Keratinocyte (primary cell): ENCODE results near the gene NBL1. TPM values are rescaled to one million over a fixed set of nuclear protein-coding genes. Genes with fewer than 3 reads are reported as not detected.
"Not testable (repeated sequence)": the region's sequence is repeated elsewhere in the genome, so short reads cannot be mapped to it uniquely, and the experiment has no call there.

Source experiments
- DNase-seq: peaks from one replicate; pipeline ENCODE4 v3.0.0-alpha.2; 2011; ENCODE audit warnings: low read depth, missing footprints, low spot score
- FAIRE-seq: peaks from 2 replicates; lab custom pipeline; 2011; peaks lifted over from hg19 to GRCh38; lab: Jason Lieb, UNC
- H2AFZ ChIP-seq: 2 replicates; pipeline ENCODE4 v1.6.0; 2012; ENCODE audit warnings: low read length, control low read depth, inconsistent platforms; ENCODE audit not compliant: control insufficient read depth
- H3K27ac ChIP-seq: 2 replicates; pipeline ENCODE4 v1.5.1; 2011; ENCODE audit warnings: low read length; ENCODE audit not compliant: control insufficient read depth, insufficient read depth
- H3K27me3 ChIP-seq: 3 replicates; pipeline ENCODE4 v1.6.0; 2011; ENCODE audit warnings: low read length; ENCODE audit not compliant: control insufficient read depth, insufficient read depth; ENCODE audit errors: extremely low read depth
- H3K36me3 ChIP-seq, 2 experiments: 2 replicates in 1 of 2; 3 replicates in 1 of 2; pipeline ENCODE4 v1.5.1; 2011; ENCODE audit warnings: low read length in 2 of 2, mild to moderate bottlenecking in 1 of 2; ENCODE audit not compliant: control insufficient read depth in 2 of 2, insufficient read depth in 2 of 2; ENCODE audit errors: extremely low read depth in 1 of 2
- H3K4me1 ChIP-seq: 3 replicates; pipeline ENCODE4 v1.5.1; 2011; ENCODE audit warnings: low read length; ENCODE audit not compliant: control insufficient read depth, insufficient read depth; ENCODE audit errors: extremely low read depth
- H3K4me2 ChIP-seq: 3 replicates; pipeline ENCODE4 v1.6.0; 2011; ENCODE audit warnings: low read depth, low read length; ENCODE audit not compliant: control insufficient read depth, insufficient read depth; ENCODE audit errors: extremely low read depth
- H3K4me3 ChIP-seq, 3 experiments: fragments of 200-600 bp in 1 of 3; sonication (generic) in 1 of 3; 2 replicates in 2 of 3; 3 replicates in 1 of 3; pipeline ENCODE4 v1.5.1; 2011 to 2016; ENCODE audit warnings: low read length in 3 of 3, mild to moderate bottlenecking in 3 of 3, control low read depth in 2 of 3, inconsistent platforms in 1 of 3, low read depth in 1 of 3, mixed read lengths in 1 of 3, mixed run types in 1 of 3, moderate library complexity in 1 of 3; ENCODE audit not compliant: control insufficient read depth in 2 of 3, insufficient read depth in 2 of 3; ENCODE audit errors: extremely low read depth in 1 of 3
- H3K79me2 ChIP-seq: 2 replicates; pipeline ENCODE4 v1.6.0; 2012; ENCODE audit warnings: low read length; ENCODE audit not compliant: control insufficient read depth, insufficient read depth
- H3K9ac ChIP-seq: 3 replicates; pipeline ENCODE4 v1.6.0; 2011; ENCODE audit warnings: low read length; ENCODE audit not compliant: control insufficient read depth, insufficient read depth; ENCODE audit errors: extremely low read depth
- H3K9me1 ChIP-seq: 3 replicates; pipeline ENCODE4 v1.6.0; 2011; ENCODE audit warnings: low read length; ENCODE audit not compliant: control insufficient read depth, insufficient read depth; ENCODE audit errors: extremely low read depth
- H3K9me3 ChIP-seq: 2 replicates; pipeline ENCODE4 v1.5.1; 2012; ENCODE audit warnings: low read depth, low read length; ENCODE audit not compliant: control insufficient read depth
- H4K20me1 ChIP-seq: 3 replicates; pipeline ENCODE4 v1.6.0; 2011; ENCODE audit warnings: low read length; ENCODE audit not compliant: control insufficient read depth, insufficient read depth; ENCODE audit errors: extremely low read depth
- CTCF ChIP-seq, 3 experiments: IDR thresholded peaks in 1 of 3; conservative IDR thresholded peaks in 1 of 3; optimal IDR thresholded peaks in 1 of 3; 2 replicates in 2 of 3; 3 replicates in 1 of 3; pipeline versions ENCODE3 to v1.5.1; 2011; ENCODE audit warnings: low read length in 3 of 3, mild to moderate bottlenecking in 3 of 3, moderate library complexity in 2 of 3, control low read depth in 1 of 3, inconsistent platforms in 1 of 3; ENCODE audit not compliant: insufficient read depth in 2 of 3; ENCODE audit errors: extremely low read depth in 1 of 3
- EZH2 ChIP-seq: IDR thresholded peaks from one replicate; pipeline ENCODE4 v1.6.1; 2012; ENCODE audit warnings: inconsistent platforms, mild to moderate bottlenecking, low read length, moderate library complexity
- dilution Hi-C: fragments of 300-500 bp; cut with MboI; formaldehyde crosslinking; loops from one replicate; pipeline ENCODE4 v1.7.0; 2020; ENCODE audit warnings: low sequenced_read_pairs; ENCODE audit not compliant: extremely low pct_ligation_motif_present
- polyA plus RNA-seq, 5 experiments: library from polyadenylated mRNA; depleted of rRNA in 3 of 5; stranded (reverse) in 3 of 5; stranded (forward) in 1 of 5; unstranded in 1 of 5; fragments of >200 nt; gene quantifications; 1 replicate in 1 of 5; 2 replicates in 3 of 5; 3 replicates in 1 of 5; pipeline versions ENCODE4 v1.2.1 to v1.2.3, GENCODE V29; 2011 to 2012; ENCODE audit warnings: missing spikeins in 2 of 5, low read depth in 1 of 5, low replicate concordance in 1 of 5

NBL1 gene
- polyA plus RNA-seq, 1 donor (not counting 4 experiments of a cell fraction or from before 2014, with no cell fraction given): 74.5 TPM

- dilution Hi-C loops: loop anchor here (25.0 kb wide), 1 partner anchor 192 kb away; no protein-coding TSS in a partner anchor
Measured at GRCh38 chr1:19628879-19629278, 15.2 kb upstream of the NBL1 start.

GRCh38 chr1:19629357-19629756 lies 14.8 kb upstream of the NBL1 start:
- no peaks in the 10 kb centered on the region for H4K20me1 ChIP-seq
- H3K4me3 ChIP-seq: no peak overlapping the region
- no peak for FAIRE-seq
- no peak overlapping the region for H2AFZ ChIP-seq
- H3K4me1 ChIP-seq: no peaks in the 10 kb centered on the region
- no peak for DNase-seq
- TF ChIP-seq CTCF (optimal IDR thresholded peaks at IDR 0.05 in 1 of 3, IDR thresholded peaks at IDR 0.05 in 1 of 3, conservative IDR thresholded peaks at IDR 0.05 in 1 of 3; ENCODE audit: extremely low read depth in 1 of 3, insufficient read depth in 2 of 3, low read length in 3 of 3): no peak
- no peak for TF ChIP-seq EZH2
- peaks cover 17 to 26% of the 10 kb centered on the region in 2 experiments for H3K36me3 ChIP-seq
- H3K9ac ChIP-seq: no peak overlapping the region
- dilution Hi-C loops: loop anchor here (25.0 kb wide), 1 partner anchor 192 kb away; no protein-coding TSS in a partner anchor
- no peak overlapping the region for H3K27ac ChIP-seq
- no peaks in the 10 kb centered on the region for H3K27me3 ChIP-seq
- H3K9me3 ChIP-seq: no peaks in the 10 kb centered on the region
- no peaks in the 10 kb centered on the region for H3K9me1 ChIP-seq
- no peak overlapping the region for H3K4me2 ChIP-seq
- no peaks in the 10 kb centered on the region for H3K79me2 ChIP-seq

More at GRCh38 chr1:19628879-19629278, 15.2 kb upstream of the NBL1 start:
- H3K4me1 ChIP-seq: no peaks in the 10 kb centered on the region
- H3K4me3 ChIP-seq: no peak overlapping the region
- H3K9me3 ChIP-seq: no peaks in the 10 kb centered on the region
- no peak overlapping the region for H3K4me2 ChIP-seq
- DNase-seq (no peak), FAIRE-seq (no peak)
- no peak for TF ChIP-seq CTCF (optimal IDR thresholded peaks at IDR 0.05 in 1 of 3, IDR thresholded peaks at IDR 0.05 in 1 of 3, conservative IDR thresholded peaks at IDR 0.05 in 1 of 3; ENCODE audit: extremely low read depth in 1 of 3, insufficient read depth in 2 of 3, low read length in 3 of 3)
- no peak for TF ChIP-seq EZH2
- H3K36me3 ChIP-seq: peaks cover 20 to 26% of the 10 kb centered on the region in 2 experiments
- H3K27me3 ChIP-seq: no peaks in the 10 kb centered on the region
- no peaks in the 10 kb centered on the region for H3K9me1 ChIP-seq
- H3K9ac ChIP-seq: no peak overlapping the region
- H2AFZ ChIP-seq: no peak overlapping the region
- no peaks in the 10 kb centered on the region for H3K79me2 ChIP-seq
- no peak overlapping the region for H3K27ac ChIP-seq
- H4K20me1 ChIP-seq: no peaks in the 10 kb centered on the region

GRCh38 chr1:19630192-19630591 lies 13.9 kb upstream of the NBL1 start:
- dilution Hi-C loops: loop anchor here (25.0 kb wide), 1 partner anchor 193 kb away; no protein-coding TSS in a partner anchor

More at GRCh38 chr1:19630192-19630591, 13.9 kb upstream of the NBL1 start:
- H2AFZ ChIP-seq, H4K20me1 ChIP-seq, H3K9me1 ChIP-seq, H3K4me1 ChIP-seq, H3K27ac ChIP-seq, H3K27me3 ChIP-seq, H3K4me3 ChIP-seq, FAIRE-seq, H3K79me2 ChIP-seq, H3K9me3 ChIP-seq, H3K9ac ChIP-seq, H3K4me2 ChIP-seq, DNase-seq: not testable (repeated sequence)
- H3K36me3 ChIP-seq: peaks cover 9 to 23% of the 10 kb centered on the region in 2 experiments
